Measurements from ENCODE around the gene ALG12.

The ALG12 gene

GRCh38 chr22:49885281-49885680, 33.0 kb downstream of the ALG12 start:
- CTCF ChIA-PET = no interaction called here
- POLR2A ChIA-PET (ENCODE audit: low non-redundant PET) = no interaction called here
- no peak for TF ChIP-seq CTCF (conservative IDR thresholded peaks at IDR 0.05; ENCODE audit: low read depth)

DNA sequence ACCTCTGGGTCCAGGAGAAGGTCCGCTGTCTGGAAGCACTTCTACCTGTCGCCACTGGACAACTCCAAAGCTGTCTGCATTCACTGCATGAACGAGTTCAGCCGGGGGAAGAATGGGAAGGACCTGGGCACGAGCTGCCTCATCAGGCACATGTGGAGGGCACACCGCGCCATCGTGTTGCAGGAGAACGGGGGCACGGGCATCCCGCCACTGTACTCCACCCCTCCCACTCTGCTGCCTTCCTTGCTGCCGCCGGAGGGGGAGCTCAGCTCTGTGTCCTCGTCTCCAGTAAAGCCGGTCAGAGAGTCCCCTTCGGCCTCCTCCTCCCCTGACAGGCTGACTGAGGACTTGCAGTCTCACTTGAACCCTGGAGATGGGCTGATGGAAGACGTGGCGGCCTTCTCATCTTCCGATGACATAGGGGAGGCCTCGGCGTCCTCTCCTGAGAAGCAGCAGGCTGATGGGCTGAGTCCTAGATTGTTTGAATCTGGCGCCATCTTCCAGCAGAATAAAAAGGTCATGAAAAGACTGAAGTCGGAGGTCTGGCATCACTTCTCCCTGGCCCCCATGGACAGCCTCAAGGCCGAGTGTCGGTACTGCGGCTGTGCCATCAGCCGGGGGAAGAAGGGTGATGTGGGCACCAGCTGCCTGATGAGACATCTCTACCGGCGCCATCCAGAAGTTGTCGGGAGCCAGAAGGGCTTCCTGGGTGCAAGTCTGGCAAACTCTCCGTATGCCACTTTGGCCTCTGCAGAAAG, 33.6 kb downstream of the ALG12 start:
- ChIA-PET CTCF (no interaction called here), POLR2A (ENCODE audit: low non-redundant PET) (no interaction called here)
- no peak for TF ChIP-seq CTCF (conservative IDR thresholded peaks at IDR 0.05; ENCODE audit: low read depth)
- no peak overlapping the region for H3K27ac ChIP-seq
- DNase-seq (ENCODE audit: low spot score) = no peak

More at GRCh38 chr22:49885281-49885680, 33.0 kb downstream of the ALG12 start:
- no peak for DNase-seq (ENCODE audit: low spot score)
- H3K27ac ChIP-seq = no peak overlapping the region

DNA sequence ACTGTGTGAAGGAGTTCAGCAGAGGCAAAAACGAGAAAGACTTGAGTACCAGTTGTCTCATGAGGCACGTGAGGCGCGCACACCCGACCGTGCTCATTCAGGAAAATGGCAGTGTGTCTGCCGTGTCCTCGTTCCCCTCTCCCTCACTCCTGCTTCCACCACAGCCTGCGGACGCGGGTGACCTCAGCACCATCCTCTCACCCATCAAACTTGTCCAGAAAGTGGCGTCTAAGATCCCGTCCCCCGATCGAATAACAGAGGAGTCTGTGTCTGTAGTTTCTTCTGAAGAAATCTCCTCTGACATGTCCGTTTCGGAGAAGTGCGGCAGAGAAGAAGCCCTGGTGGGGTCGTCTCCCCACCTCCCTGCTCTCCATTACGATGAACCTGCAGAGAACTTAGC, 34.2 kb downstream of the ALG12 start:
- POLR2A ChIA-PET (ENCODE audit: low non-redundant PET) = no interaction called here
- no peak for TF ChIP-seq CTCF (conservative IDR thresholded peaks at IDR 0.05; ENCODE audit: low read depth)

DNA sequence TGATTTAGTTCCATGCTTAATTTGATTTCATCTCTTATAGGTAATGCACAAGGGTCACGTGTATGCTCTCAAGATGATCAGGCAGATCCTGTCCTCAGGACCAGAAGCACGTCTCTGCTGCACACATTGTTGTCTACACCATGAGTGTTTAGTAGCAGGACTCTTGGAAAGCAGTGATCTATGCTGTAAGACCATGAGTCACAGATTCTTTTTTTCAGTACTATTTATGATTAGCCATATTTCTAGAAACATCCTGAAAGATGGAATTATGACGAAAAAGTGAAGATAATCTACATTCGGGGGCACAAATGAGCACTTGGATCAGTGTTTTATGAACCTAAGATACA, 35.0 kb downstream of the ALG12 start:
- ChIA-PET POLR2A (ENCODE audit: low non-redundant PET) (no interaction called here), CTCF (no interaction called here)
- DNase-seq (ENCODE audit: low spot score) = no peak
- TF ChIP-seq CTCF (conservative IDR thresholded peaks at IDR 0.05; ENCODE audit: low read depth) = no peak
- H3K27ac ChIP-seq = no peak overlapping the region

More for the DNA sequence above, 34.2 kb downstream of the ALG12 start:
- CTCF ChIA-PET = no interaction called here
- DNase-seq (ENCODE audit: low spot score) = no peak
- no peak overlapping the region for H3K27ac ChIP-seq

DNA sequence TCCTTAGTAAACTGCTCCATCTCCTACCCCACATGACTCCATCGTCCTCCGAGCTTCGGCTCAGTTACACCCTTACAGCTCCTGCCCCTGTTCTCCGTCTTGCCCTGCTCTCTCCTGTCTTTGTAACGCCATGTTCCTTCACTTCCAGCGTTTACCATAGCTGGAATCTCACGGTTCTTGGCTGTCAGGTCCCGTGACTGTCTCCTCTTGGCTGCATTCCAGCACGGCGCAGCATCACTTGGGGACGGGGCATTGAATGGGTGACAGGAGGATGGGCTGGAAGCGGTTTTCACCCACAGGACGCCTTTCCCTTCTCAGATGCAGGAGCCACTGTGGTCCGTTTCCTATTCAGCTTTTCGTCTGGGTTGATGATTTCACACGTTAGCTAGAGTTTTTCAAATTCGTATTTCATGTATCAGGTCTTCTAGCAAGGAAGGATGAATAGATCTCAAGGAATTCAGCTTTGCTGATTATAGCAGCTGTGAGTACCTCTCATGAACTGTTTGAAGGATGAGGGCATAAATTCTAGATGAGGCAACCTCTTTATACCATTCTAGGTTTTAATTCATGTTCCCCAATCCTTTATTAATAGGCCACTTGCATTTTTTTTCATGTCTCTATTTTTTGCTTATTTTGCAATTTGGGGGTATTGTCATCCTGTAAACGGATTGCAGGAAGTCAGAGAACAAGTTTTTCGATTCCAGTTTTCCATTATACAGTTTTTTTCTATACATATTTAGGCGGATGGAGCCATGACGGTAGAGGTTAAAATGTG, 35.5 kb downstream of the ALG12 start:
- ChIA-PET CTCF (no interaction called here), POLR2A (ENCODE audit: low non-redundant PET) (no interaction called here)
- no peak for DNase-seq (ENCODE audit: low spot score)
- TF ChIP-seq CTCF (conservative IDR thresholded peaks at IDR 0.05; ENCODE audit: low read depth) = no peak
- H3K27ac ChIP-seq = no peak overlapping the region

- POLR2A ChIA-PET (ENCODE audit: low non-redundant PET) = no interaction called here
- H3K27ac ChIP-seq = no peak overlapping the region
- DNase-seq (ENCODE audit: low spot score) = no peak
- CTCF ChIA-PET = no interaction called here
- no peak for TF ChIP-seq CTCF (conservative IDR thresholded peaks at IDR 0.05; ENCODE audit: low read depth)
These were observed 36.4 kb downstream of the ALG12 start for GRCh38 chr22:49881856-49882255.
